IPS-18a (cell line): ENCODE results near the gene CREBBP.

ENCODE experiments used
- H3K27ac ChIP-seq: one replicate; pipeline ENCODE4 v1.5.1; 2013; ENCODE audit warnings: low read length
- H3K27me3 ChIP-seq: one replicate; pipeline ENCODE4 v1.6.1; 2013; ENCODE audit warnings: mild to moderate bottlenecking, low read length; ENCODE audit not compliant: control insufficient read depth, insufficient read depth
- H3K36me3 ChIP-seq: one replicate; pipeline ENCODE4 v1.6.1; 2013; ENCODE audit warnings: low read depth, low read length; ENCODE audit not compliant: control insufficient read depth
- H3K4me1 ChIP-seq: one replicate; pipeline ENCODE4 v1.6.1; 2013; ENCODE audit warnings: low read depth, low read length; ENCODE audit not compliant: control insufficient read depth
- H3K4me3 ChIP-seq: one replicate; pipeline ENCODE4 v1.5.1; 2013; ENCODE audit warnings: low read length
- H3K9ac ChIP-seq: one replicate; pipeline ENCODE4 v1.6.1; 2013; ENCODE audit warnings: mild to moderate bottlenecking, low read length, moderate library complexity
- H3K9me3 ChIP-seq: one replicate; pipeline ENCODE4 v1.6.1; 2013; ENCODE audit warnings: low read depth, low read length; ENCODE audit not compliant: control insufficient read depth

Gene CREBBP

GRCh38 chr16:3748307-3748706, 132.2 kb downstream of the CREBBP start:
- Histone ChIP-seq H3K9me3 (no peaks in the 10 kb centered on the region), H3K4me3 (no peak overlapping the region), H3K36me3 (peaks cover 52% of the 10 kb centered on the region), H3K27ac (no peak overlapping the region), H3K4me1 (no peaks in the 10 kb centered on the region), H3K9ac (no peak overlapping the region), H3K27me3 (no peaks in the 10 kb centered on the region)

- Histone ChIP-seq H3K9me3 (no peaks in the 10 kb centered on the region), H3K27ac (no peak overlapping the region), H3K36me3 (peaks cover 61% of the 10 kb centered on the region), H3K27me3 (no peaks in the 10 kb centered on the region), H3K4me1 (no peaks in the 10 kb centered on the region), H3K4me3 (no peak overlapping the region), H3K9ac (no peak overlapping the region)
Observed at GRCh38 chr16:3745751-3746355, 134.7 kb downstream of the CREBBP start.

GRCh38 chr16:3744018-3744417, 136.5 kb downstream of the CREBBP start:
- Histone ChIP-seq H3K27ac (no peak overlapping the region), H3K4me1 (no peaks in the 10 kb centered on the region), H3K27me3 (no peaks in the 10 kb centered on the region), H3K36me3 (peaks cover 65% of the 10 kb centered on the region), H3K9ac (no peak overlapping the region), H3K9me3 (no peaks in the 10 kb centered on the region), H3K4me3 (no peak overlapping the region)

GRCh38 chr16:3740934-3741333, 139.6 kb downstream of the CREBBP start:
- Histone ChIP-seq H3K36me3 (peaks cover 74% of the 10 kb centered on the region), H3K27me3 (no peaks in the 10 kb centered on the region), H3K27ac (no peak overlapping the region), H3K9me3 (no peaks in the 10 kb centered on the region), H3K4me1 (peaks cover 3% of the 10 kb centered on the region), H3K9ac (no peak overlapping the region), H3K4me3 (no peak overlapping the region)

GRCh38 chr16:3740186-3740585, 140.3 kb downstream of the CREBBP start:
- Histone ChIP-seq H3K36me3 (peaks cover 76% of the 10 kb centered on the region), H3K4me1 (peaks cover 3% of the 10 kb centered on the region), H3K27me3 (no peaks in the 10 kb centered on the region), H3K9me3 (no peaks in the 10 kb centered on the region), H3K27ac (no peak overlapping the region), H3K4me3 (no peak overlapping the region), H3K9ac (no peak overlapping the region)

- H3K9ac ChIP-seq, result no peak overlapping the region
- no peaks in the 10 kb centered on the region for H3K9me3 ChIP-seq
- H3K27ac ChIP-seq, result no peak overlapping the region
- H3K4me1 ChIP-seq, result peaks cover 3% of the 10 kb centered on the region
- H3K4me3 ChIP-seq, result no peak overlapping the region
- H3K36me3 ChIP-seq, result peaks cover 76% of the 10 kb centered on the region
- no peaks in the 10 kb centered on the region for H3K27me3 ChIP-seq
Observed at GRCh38 chr16:3739636-3740035, 140.9 kb downstream of the CREBBP start.

GRCh38 chr16:3738541-3738940, 142.0 kb downstream of the CREBBP start:
- no peaks in the 10 kb centered on the region for H3K9me3 ChIP-seq
- no peak overlapping the region for H3K27ac ChIP-seq
- no peaks in the 10 kb centered on the region for H3K27me3 ChIP-seq
- H3K9ac ChIP-seq, result no peak overlapping the region
- H3K36me3 ChIP-seq, result peaks cover 74% of the 10 kb centered on the region
- H3K4me1 ChIP-seq, result peaks cover 3% of the 10 kb centered on the region
- H3K4me3 ChIP-seq, result no peak overlapping the region

- Histone ChIP-seq H3K27me3 (no peaks in the 10 kb centered on the region), H3K36me3 (peaks cover 69% of the 10 kb centered on the region), H3K4me1 (peaks cover 3% of the 10 kb centered on the region), H3K9ac (no peak overlapping the region), H3K27ac (no peak overlapping the region), H3K4me3 (no peak overlapping the region), H3K9me3 (no peaks in the 10 kb centered on the region)
Observed at GRCh38 chr16:3738128-3738527, 142.4 kb downstream of the CREBBP start.

- Histone ChIP-seq H3K27me3 (no peaks in the 10 kb centered on the region), H3K9ac (no peak overlapping the region), H3K9me3 (no peaks in the 10 kb centered on the region), H3K27ac (no peak overlapping the region), H3K4me3 (no peak overlapping the region), H3K36me3 (peaks cover 61% of the 10 kb centered on the region), H3K4me1 (peaks cover 3% of the 10 kb centered on the region)
Observed at GRCh38 chr16:3737181-3737580, 143.3 kb downstream of the CREBBP start.

GRCh38 chr16:3736116-3736515, 144.4 kb downstream of the CREBBP start:
- Histone ChIP-seq H3K9me3 (no peaks in the 10 kb centered on the region), H3K9ac (no peak overlapping the region), H3K36me3 (peaks cover 68% of the 10 kb centered on the region), H3K27ac (no peak overlapping the region), H3K4me3 (no peak overlapping the region), H3K27me3 (no peaks in the 10 kb centered on the region), H3K4me1 (peaks cover 3% of the 10 kb centered on the region)

GRCh38 chr16:3735541-3735940, 145.0 kb downstream of the CREBBP start:
- Histone ChIP-seq H3K27ac (no peak overlapping the region), H3K36me3 (peaks cover 74% of the 10 kb centered on the region)

GRCh38 chr16:3734758-3735221, 145.7 kb downstream of the CREBBP start:
- Histone ChIP-seq H3K4me3 (no peak overlapping the region), H3K9ac (no peak overlapping the region), H3K27ac (no peak overlapping the region), H3K27me3 (no peaks in the 10 kb centered on the region), H3K36me3 (peaks cover 75% of the 10 kb centered on the region), H3K9me3 (no peaks in the 10 kb centered on the region), H3K4me1 (peaks cover 3% of the 10 kb centered on the region)

More at GRCh38 chr16:3735541-3735940, 145.0 kb downstream of the CREBBP start:
- Histone ChIP-seq H3K4me1 (peaks cover 3% of the 10 kb centered on the region), H3K4me3 (no peak overlapping the region), H3K9me3 (no peaks in the 10 kb centered on the region), H3K27me3 (no peaks in the 10 kb centered on the region), H3K9ac (no peak overlapping the region)
